Ammon's horn (tissue), 1 donor: ENCODE measurements around the gene RFX2.
A peak's percentile ranks its signal among the peaks of the same experiment; 100 is the strongest.

ENCODE experiments used
- DNase-seq: peaks from one replicate; pipeline ENCODE4 v3.0.0-alpha.2; 2016; ENCODE audit warnings: low spot score

RFX2 gene

DNA sequence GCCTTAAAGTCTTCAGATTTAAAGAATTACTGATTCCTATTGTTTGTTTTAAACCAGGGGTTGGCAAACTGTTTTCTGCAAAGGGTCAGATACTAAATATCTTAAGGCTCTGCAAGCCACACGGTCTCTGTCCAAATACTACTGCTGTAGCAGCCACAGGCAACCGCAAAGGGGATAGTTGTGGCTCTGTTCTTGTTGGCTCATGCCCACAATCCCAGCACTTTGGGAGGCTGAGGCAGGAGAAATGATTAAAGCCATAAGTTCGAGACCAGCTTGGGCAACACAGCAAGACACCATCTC is 154.7 kb downstream of the RFX2 start:
- DNase-seq: no peak

GRCh38 chr19:5954293-5954692 is 156.0 kb downstream of the RFX2 start:
- DNase-seq: no peak

DNA sequence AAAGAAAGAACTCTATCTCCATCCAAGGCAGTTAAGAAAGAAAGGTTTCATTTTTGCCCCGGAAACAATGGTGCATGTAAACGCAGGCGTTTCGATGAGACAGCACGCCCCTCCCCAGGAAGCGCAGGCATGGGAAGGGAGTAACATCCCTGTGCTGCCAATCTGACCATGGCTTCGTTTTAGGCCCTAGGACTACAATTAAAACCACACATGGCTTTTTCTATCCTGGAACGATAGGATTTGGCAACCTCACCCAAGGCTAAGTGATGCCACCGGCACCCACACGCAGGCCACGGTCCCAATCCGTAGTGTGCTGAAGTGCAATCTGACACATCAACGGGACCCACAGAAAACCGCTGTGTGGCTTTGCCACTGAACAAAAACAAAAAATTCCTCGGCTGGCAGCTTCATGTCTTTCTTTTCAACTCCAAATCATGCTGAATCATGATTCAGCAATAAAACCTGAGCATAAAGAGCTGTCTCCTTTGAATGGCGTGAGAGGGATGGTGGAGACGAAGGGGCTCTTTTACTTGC is 156.6 kb downstream of the RFX2 start:
- DNase-seq: no peak

- DNase-seq: no peak
Measured at GRCh38 chr19:5953030-5953589, 157.2 kb downstream of the RFX2 start.

DNA sequence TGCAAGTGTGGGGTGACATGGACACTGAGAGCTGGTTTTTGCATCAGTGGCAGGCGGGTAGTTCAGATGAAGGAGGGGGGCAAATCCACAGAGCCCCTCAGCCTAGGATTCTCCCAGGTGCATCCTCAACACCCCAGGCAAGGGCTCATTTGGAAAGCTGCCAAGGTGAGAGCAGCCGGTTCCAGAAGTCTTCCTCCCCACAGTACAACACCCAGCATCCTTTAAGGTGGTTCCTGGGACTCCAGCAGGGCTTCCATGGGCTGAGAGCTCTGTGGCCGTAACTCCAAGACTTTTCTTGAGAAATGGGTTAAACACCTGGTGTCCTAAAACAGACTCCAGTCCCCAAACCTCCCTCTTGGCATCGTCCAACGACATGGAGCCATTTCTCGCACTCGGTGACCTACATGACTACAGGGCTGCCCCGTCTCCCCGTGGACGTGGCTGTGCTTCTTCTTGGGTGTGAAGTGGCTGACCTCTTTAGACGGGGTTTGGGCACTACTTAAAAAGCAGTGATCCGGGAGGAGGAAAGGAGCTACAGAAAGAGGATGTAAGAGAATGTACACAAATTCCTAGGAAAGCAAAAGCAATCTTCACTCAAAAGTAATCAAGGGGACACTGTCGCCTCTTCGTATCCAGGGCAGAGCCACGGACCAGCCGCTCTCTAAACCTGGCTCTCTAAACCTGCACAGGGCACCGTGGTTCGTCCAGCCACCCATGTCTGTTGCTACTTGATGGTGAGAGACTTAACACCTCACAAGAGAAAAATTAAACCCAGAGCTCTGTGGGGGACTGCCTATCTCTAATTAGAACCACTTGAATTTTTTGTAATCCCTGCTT is 157.9 kb downstream of the RFX2 start:
- no peak for DNase-seq

- DNase-seq: peak; percentile 71
Measured at GRCh38 chr19:5951338-5951861, 158.9 kb downstream of the RFX2 start.

GRCh38 chr19:5950741-5951140 is 159.6 kb downstream of the RFX2 start:
- DNase-seq: no peak

DNA sequence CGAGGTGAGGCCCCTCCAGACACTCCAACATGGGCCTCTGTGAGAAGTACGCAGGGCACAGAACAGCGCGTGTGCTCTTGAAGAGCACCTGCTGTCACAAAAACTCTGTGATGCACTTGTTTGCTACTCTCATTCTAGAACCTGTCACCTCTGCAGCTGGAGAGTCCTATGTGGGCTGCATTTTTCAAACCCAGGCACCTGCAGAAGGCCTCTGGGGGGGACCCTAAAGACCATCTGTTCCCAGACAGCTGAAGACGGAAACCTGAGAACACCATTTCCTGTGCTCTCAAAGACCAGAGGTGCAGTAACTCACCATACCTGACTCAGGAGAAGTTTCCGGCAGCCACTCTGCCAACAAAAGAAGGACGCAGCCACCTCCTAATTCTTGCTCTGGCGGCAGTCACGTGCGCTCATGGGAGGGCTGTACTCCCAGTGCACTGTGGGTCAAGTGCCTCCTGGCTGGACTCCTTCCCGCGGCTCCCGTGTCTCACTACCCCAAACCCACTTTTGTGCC is 160.5 kb downstream of the RFX2 start:
- no peak for DNase-seq

DNA sequence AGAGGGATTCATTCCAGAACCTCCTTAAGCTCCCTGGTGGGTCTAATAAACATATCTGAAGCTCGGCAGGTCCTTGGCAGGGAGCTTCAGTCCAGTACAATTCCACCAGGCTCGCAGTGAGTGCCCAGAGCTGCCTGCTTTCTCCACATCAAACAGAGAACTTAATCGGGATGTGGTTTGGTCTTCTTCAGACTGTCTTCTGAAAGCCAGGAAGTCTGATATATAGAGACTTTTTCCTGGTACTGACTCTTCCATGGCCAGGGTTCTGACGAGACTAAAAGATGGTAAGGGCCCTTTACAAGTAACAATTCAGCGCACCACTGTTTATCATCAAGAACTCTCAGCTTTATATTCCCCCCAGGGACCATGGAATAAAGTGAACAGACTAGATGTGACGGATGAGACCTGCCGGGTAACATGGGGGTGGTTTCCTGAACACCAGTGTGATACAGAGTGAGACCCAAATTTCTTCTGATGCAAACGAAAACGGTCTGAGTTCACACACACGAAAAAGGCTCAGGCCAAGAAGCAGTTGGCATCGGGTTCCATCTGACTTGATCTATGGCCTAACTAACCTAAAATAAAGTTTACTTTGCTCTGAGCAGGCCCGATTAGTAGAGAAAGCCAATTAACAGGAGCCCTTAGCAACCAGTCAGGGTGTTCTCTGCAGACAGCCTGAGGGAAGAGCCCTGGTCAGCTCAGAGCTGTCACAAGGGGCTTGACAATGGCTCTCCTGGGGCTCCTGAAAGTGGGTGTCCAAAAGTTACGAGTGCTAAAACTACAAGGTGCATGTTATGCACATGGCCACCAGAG is 161.3 kb downstream of the RFX2 start:
- peak; percentile 53 for DNase-seq

DNA sequence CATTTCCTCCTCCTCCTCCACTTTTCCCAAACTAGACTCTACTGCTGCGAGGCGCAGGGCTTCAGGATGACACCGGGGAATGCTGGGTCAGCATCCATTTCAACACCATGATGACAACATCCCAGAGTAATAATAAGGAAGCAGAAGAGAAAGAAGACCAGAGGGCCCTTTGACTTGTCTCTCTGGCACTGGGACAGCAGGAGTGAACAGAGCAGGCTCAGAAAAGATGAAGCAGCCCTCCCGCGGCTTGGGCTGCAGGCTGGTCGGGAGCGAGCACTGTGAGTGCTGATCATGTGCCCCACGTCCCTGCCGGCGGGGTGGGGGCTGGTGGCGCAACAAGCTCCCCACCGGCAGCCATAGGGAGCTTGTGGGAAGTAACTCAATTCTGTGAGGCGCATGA is 162.9 kb downstream of the RFX2 start:
- peak; percentile 94 for DNase-seq

DNA sequence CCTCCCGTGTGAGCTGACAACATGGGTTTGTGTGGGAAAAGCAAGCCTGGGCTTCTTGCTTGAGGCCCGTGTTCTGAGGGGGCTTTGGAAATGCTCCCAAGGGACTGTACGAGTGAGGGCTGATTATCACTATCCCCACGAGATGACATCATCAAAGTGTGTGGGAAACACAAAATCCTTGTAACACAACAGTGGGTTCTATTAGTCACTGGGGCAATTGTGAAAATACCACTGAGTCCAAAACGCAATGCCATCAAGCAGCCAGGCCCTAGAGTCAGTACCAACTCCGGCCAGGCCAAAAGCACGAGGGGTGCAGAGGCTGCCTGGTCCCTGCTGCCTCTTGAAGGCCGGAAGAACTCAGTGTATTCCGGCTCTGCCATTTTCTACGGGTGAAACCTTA is 166.7 kb downstream of the RFX2 start:
- no peak for DNase-seq
